Measurements from ENCODE around the gene AKT1S1.

Gene AKT1S1

GRCh38 chr19:49850221-49850486 is 27.0 kb downstream of the AKT1S1 start:
- no peak for DNase-seq (ENCODE audit: extremely low spot score)
- ChIA-PET POLR2A (interaction anchor here (0.7 to 5.2 kb wide), 22 partner anchors 9 to 397 kb away, joined by 3 to 69 read pairs (median 4); partner anchors contain the start of genes AKT1S1, ALDH16A1, AP2A1 and ATF5), CTCF (interaction anchor here (0.6 to 0.8 kb wide), 2 partner anchors 45 to 159 kb away, joined by 3 read pairs; no protein-coding TSS in a partner anchor)
- no peak for TF ChIP-seq L3MBTL2 (conservative IDR thresholded peaks at IDR 0.05)
- TF ChIP-seq SP1 (IDR thresholded peaks at IDR 0.05): no peak
- TF ChIP-seq PKNOX1 (IDR thresholded peaks at IDR 0.05): no peak
- no peak for TF ChIP-seq ZNF384 (IDR thresholded peaks at IDR 0.05)
- TF ChIP-seq HDGF (IDR thresholded peaks at IDR 0.05; ENCODE audit: borderline replicate concordance): no peak
- TF ChIP-seq CTBP1 (IDR thresholded peaks at IDR 0.05; ENCODE audit: borderline replicate concordance): no peak

- TF ChIP-seq PKNOX1 (IDR thresholded peaks at IDR 0.05) (peak; percentile 29; the same call in 1 of the 2 replicates), BHLHE40 (IDR thresholded peaks at IDR 0.05; ENCODE audit: borderline replicate concordance) (no peak)
- ChIA-PET POLR2A (interaction anchor here (0.9 to 5.2 kb wide), 13 partner anchors 14 to 103 kb away, joined by 3 to 69 read pairs (median 6); partner anchors contain the start of genes AKT1S1, AP2A1, ATF5 and FUZ), CTCF (no interaction called here)
- no peak for DNase-seq (ENCODE audit: extremely low spot score)
These were observed 27.5 kb downstream of the AKT1S1 start for GRCh38 chr19:49849433-49850220.

GRCh38 chr19:49848938-49849337 is 28.2 kb downstream of the AKT1S1 start:
- TF ChIP-seq SUZ12 (IDR thresholded peaks at IDR 0.05): no peak
- no peak for TF ChIP-seq PKNOX1 (IDR thresholded peaks at IDR 0.05)
- TF ChIP-seq BHLHE40 (IDR thresholded peaks at IDR 0.05; ENCODE audit: borderline replicate concordance): no peak
- no peak for TF ChIP-seq SP1 (IDR thresholded peaks at IDR 0.05)
- no peak for TF ChIP-seq ZNF384 (IDR thresholded peaks at IDR 0.05)
- TF ChIP-seq TARDBP (IDR thresholded peaks at IDR 0.05): no peak
- no peak for TF ChIP-seq FOXA1 (IDR thresholded peaks at IDR 0.05)
- no peak for TF ChIP-seq NFRKB (IDR thresholded peaks at IDR 0.05)
- TF ChIP-seq FOXM1 (IDR thresholded peaks at IDR 0.05; ENCODE audit: borderline replicate concordance): no peak
- TF ChIP-seq ARNT (IDR thresholded peaks at IDR 0.05): no peak
- TF ChIP-seq FOXK2 (IDR thresholded peaks at IDR 0.05): no peak
- TF ChIP-seq CTBP1 (IDR thresholded peaks at IDR 0.05; ENCODE audit: borderline replicate concordance): no peak
- no peak for TF ChIP-seq L3MBTL2 (conservative IDR thresholded peaks at IDR 0.05)
- no peak for TF ChIP-seq HDGF (IDR thresholded peaks at IDR 0.05; ENCODE audit: borderline replicate concordance)
- TF ChIP-seq ELF4 (IDR thresholded peaks at IDR 0.05): no peak
- ChIA-PET CTCF (no interaction called here), POLR2A (interaction anchor here (0.9 to 2.4 kb wide), 3 partner anchors 16 to 131 kb away, joined by 3 to 14 read pairs (median 3); partner anchors contain the start of gene MED25)
- DNase-seq (ENCODE audit: extremely low spot score): no peak

GRCh38 chr19:49847731-49848696 is 29.1 kb downstream of the AKT1S1 start:
- ChIA-PET CTCF (no interaction called here), POLR2A (interaction anchor here (0.9 to 1.3 kb wide), 3 partner anchors 17 to 131 kb away, joined by 3 read pairs; no protein-coding TSS in a partner anchor)
- no peak for DNase-seq (ENCODE audit: extremely low spot score)
- TF ChIP-seq L3MBTL2 (conservative IDR thresholded peaks at IDR 0.05): peak; percentile 77
- no peak for TF ChIP-seq TARDBP (IDR thresholded peaks at IDR 0.05)
- TF ChIP-seq ZNF384 (IDR thresholded peaks at IDR 0.05): no peak

GRCh38 chr19:49846408-49846807 is 30.7 kb downstream of the AKT1S1 start:
- POLR2A ChIA-PET: interaction anchor here (1.3 kb wide), 1 partner anchor 19 kb away, joined by 3 read pairs; no protein-coding TSS in a partner anchor

GRCh38 chr19:49845414-49845813 is 31.7 kb downstream of the AKT1S1 start:
- POLR2A ChIA-PET: no interaction called here
- no peak for DNase-seq (ENCODE audit: extremely low spot score)
- TF ChIP-seq ZNF384 (IDR thresholded peaks at IDR 0.05) (no peak), PKNOX1 (IDR thresholded peaks at IDR 0.05) (no peak), LEF1 (IDR thresholded peaks at IDR 0.05; ENCODE audit: borderline replicate concordance) (no peak)
- CTCF ChIA-PET: interaction anchor here (0.5 to 0.7 kb wide), 2 partner anchors 128 to 1773 kb away, joined by 3 to 7 read pairs; no protein-coding TSS in a partner anchor

More at GRCh38 chr19:49846408-49846807, 30.7 kb downstream of the AKT1S1 start:
- CTCF ChIA-PET: no interaction called here
- TF ChIP-seq ZNF384 (IDR thresholded peaks at IDR 0.05): no peak
- TF ChIP-seq FOXA1 (IDR thresholded peaks at IDR 0.05): no peak
- no peak for TF ChIP-seq ELF4 (IDR thresholded peaks at IDR 0.05)
- TF ChIP-seq TARDBP (IDR thresholded peaks at IDR 0.05): no peak
- DNase-seq (ENCODE audit: extremely low spot score): no peak

Data from HEK293T (cell line).